HG02885 (cell line): ENCODE measurements around the gene TEX54.
A peak's percentile ranks its signal among the peaks of the same experiment; 100 is the strongest.
"Not testable (repeated sequence)": the region's sequence is repeated elsewhere in the genome, so short reads cannot be mapped to it uniquely, and the experiment has no call there.

ENCODE experiments used
- ATAC-seq: cut with Tn5 transposase; IDR thresholded peaks from one replicate; pipeline ENCODE4 v1.9.1; 2021; ENCODE audit warnings: mild to moderate bottlenecking; ENCODE audit not compliant: unreplicated experiment, poor library complexity

Gene TEX54

DNA sequence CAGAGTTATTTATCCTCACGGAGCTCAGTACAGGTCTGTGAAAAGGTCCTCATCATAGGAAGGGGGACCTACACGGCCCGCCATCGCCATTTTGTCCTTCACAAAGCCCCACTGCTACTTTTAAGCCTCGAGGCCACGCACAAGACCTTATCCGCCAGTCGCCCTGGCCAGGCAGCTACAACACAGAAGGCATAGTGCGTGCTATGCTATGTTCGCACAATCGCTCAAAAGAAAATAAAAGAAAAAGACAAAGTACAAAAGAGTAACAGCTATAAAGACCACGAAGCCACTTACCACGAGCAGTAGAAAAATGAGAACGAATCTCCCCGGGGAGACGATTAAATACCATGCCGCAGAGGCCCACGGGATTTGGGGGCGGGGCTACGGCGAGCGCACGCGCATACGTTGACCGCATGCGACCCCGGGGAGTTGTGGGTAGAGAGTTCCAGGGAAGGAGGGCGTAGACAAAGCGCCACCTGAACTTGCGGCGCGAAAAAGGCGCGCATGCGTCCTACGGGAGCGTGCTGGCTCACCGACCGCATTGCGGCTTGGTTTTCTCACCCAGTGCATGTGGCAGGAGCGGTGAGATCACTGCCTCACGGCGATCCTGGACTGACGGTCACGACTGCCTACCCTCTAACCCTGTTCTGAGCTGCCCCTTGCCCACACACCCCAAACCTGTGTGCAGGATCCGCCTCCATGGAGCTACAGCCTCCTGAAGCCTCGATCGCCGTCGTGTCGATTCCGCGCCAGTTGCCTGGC is 23.1 kb upstream of the TEX54 start:
- ATAC-seq: peak; percentile 88

DNA sequence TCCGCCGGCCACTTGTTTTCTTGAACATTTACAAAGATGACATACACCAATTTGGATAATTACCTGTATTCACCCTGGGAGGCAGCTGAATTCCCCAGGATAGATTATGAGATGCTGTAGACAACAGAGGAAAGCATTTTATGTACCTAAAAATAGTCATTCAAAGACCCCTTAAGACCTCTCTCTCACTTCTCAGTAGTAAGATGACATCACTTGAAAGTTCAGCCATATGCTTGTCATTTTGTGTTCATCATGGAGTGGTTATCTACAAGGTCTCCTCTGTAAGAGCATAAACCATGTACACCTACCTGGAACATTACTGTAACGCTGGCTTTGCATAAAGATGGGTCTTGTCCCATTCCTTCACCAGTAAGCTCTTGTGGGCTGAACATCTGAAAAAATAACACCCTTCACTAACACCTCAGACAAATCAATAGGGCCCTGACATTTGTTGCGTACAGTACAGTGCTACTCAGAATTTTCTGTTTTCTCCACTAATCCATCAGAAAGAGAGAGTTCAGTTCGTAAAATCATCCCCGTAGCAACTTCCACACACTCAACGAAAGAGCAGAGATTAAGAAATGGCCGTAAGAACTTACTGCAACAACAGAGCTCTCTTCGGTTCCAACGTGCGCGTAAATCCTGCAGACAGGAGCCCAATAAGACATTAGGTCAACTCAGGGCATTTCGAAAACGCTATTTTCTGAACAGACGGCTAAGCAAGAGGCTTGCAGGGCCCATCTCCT is 22.4 kb upstream of the TEX54 start:
- ATAC-seq: no peak

DNA sequence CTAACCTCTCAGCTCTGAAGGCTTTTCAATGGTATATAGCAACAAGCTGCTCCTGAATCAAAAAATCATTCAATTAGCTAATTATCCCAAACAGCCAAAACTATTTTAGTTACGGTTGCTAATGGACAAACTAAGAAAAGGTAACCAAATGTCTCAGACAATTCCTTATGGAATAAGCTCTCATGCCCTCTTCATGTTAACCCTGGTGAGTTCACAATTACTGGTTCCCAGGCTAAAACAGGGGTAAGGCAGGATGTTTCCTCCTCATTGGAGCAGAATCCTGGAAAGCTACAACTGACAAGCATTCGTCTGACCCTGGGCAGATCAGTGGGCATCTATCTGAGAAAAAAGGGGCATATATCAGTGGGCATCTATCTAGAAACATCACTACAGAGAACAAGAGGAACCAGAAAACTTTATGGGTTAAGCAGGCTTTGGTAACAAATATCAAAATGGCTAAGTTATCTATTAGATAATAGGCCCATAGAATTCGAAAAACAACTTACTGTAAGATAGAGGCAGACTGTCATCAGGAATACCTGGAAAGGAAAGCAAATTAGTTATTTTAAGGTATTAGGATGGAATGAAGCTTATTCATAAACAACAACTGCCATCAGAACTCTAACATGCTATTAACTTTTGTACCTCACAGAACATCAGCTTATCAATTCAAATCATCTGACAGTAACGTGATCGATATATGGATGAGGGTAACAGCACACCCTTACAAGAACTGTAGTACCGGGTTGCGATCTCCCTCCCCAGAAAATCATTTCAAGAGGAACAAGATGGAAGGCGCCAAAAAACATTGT is 21.6 kb upstream of the TEX54 start:
- no peak for ATAC-seq

DNA sequence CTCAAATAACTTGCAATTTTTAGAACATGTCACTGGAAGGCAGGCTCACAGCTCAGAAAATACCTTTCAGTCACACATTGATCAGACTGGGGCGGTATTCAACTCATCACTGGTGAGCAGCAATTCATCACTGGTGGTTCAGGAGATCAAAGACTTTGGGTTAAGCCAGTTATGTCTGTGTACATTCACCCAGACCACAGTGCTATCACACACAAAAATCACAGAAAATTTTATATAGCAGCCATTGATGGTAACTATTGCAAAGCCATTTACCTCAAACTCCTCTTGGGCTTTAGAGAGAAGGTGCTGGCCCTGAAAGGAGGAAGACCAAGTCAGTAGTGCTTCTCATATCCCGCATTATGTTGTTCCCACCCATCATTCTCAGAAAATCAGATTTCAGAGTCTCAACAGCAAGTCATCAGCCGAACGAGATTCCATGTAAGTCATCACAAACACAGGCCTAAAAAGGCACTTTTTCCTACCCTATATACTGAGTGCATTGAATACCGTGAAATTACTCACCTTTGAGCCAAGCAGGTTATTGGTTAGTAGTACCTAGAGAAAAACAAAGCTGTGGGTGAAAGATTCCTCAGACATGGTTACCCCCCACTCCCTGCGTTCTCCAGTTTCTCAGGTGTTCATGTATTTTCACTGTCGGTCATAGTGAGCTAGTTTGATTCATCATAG is 20.8 kb upstream of the TEX54 start:
- no peak for ATAC-seq

DNA sequence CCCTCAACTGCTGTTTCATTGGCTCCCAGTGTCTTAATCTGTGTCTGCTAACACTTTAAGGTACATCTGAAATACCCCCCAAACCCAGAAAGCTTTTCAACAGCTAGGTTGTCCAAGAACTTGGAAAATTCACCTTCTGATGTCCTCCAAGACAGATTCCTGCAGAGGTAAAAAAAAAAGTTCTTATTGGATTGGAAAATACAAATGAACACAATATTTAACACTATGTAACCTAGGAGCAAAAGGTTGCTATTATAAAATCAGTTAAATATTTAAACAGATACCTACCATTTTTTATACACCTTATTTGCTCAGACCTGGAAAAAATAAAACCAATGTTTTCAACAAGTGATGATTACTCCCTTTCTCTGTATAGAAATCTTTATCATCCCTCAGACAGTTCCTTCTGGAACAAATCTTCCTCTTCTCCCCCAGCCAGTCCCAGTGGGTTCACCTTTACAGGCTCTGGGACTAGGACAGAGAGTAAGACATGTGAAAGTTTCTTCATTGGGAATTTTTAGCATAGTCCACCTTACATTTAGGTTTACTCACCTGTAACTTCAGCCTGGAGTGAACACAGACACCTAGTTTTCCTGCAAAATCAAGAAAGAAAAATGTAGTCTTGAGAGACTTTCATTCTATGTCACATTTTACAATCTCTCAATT is 20.0 kb upstream of the TEX54 start:
- ATAC-seq: no peak

DNA sequence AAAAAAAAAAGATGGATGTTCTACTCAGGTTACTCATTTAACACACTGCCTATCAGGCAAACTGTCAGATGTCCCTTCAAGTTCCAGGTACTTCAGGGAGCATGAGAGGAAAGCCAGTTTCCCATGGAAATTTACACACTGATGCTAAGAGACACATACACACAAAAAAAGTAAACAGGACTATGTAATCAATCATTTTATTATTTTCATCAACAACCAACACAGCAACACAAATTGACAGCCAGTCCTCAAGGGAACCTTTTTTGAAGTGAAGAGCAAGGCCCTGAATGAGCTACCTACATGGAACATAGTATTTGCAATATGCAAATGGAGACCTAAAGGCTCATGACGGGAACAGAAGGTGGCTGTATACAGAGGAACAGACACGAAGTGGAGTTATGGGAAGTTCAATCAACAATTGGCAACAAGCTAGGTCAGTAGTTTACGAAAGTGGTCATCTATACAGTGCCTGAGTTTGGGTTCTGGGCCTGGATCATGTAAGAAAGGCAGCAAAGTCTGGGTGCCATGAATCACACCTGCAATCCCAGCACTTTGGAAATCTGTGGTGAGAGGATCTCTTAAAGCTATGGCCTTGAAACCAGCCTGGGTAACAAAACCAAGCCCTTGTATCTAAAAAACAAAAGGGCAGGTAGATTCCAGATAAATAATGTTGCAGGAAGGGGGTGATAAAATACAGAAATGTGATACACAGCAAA is 19.3 kb upstream of the TEX54 start:
- no peak for ATAC-seq

DNA sequence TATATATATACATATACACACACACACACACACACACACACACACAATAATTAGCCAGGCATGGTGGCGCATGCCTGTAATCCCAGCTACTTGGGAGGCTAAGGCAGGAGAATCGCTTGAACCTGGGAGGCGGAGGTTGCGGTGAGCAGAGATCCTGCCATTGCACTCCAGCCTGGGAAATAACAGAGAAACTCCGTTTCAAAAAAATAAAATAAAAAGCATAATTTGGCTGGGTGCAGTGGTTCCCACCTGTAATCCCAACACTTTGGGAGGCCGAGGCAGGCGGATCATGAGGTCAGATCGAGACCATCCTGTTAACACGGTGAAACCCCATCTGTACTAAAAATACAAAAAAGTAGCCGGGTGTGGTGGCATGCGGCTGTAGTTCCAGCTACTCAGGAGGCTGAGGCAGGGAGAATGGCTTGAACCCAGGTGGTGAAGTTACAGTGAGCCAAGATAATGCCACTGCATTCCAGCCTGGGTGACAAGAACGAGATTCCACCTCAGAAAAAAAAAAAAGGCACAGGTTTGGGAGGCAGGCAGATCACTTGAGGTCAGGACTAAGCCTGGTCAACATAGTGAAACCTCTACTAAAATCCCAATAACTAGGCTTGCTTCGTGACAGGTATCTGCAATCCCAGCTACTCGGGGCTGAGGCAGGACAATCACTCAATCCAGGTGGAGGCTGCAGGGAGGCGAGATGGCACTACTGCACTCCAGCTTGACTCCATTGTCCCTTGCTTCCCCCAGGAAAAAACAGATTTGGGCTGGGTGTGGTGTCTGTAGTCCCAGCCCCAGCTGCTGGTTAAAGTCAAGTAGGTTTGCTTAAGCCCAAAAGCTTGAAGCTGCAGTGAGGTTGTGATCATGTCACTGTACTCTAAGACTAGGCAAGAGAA is 18.5 kb upstream of the TEX54 start:
- no peak for ATAC-seq

DNA sequence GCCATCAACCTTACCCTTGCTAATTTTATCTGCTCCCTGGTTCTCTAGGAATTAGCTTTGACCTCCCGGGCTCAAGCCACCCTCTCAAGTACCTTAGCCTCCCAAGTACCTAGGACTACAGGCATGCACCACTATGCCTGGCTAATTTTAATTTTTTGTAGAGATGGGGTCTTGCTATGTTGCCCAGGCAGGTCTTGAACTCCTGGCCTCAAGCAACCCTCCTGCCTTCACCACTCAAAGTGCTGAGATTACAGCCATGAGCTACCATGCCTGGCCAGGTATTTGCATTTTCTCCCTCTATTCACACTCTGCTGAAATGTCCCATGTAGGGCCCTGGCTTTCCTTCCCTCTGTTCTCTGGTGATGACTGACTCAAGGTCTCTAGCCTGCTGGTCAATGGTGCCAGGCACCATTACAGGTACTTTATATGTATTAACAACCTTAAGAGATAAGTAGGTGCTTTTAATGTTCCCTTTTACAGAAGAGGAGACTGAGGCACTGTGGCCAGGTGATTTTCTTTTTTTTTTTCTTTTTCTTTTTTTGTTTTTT is 15.2 kb upstream of the TEX54 start:
- no peak for ATAC-seq

DNA sequence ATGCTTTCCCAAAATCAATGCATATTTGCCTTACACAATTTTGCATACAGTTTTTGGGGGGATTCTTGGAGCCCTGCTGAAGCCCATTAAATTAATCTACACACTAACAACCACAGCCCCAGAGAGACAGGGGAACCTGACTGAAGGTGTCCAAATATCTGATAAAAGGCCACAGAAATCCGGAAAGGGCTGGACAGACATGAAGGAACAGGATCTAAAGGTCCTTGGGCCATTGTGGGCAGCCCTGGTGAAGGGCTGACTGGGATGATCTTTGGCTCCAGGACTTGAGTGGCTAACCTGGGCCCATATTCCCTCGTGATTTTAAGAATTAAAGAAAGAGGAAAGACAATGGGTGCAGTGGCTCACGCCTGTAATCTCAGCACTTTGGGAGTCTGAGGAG is 13.5 kb upstream of the TEX54 start:
- no peak for ATAC-seq

DNA sequence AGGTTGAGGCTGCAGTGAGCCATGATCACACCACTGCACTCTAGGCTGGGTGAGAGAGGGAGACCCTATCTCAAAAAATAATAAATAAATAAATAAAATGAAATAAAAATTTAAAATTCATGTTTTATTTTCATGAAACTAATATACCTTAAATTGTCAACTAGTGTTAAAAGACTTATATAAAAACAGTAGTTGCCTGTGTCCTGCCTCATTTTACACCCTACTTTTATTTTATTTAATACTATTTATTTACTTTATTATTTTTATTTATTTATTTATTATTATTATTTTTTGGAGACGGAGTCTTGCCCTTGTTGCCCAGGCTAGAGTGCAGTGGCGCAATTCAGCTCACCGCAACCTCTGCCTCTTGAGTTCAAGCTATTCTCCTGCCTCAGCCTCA is 11.5 kb upstream of the TEX54 start:
- ATAC-seq: no peak

DNA sequence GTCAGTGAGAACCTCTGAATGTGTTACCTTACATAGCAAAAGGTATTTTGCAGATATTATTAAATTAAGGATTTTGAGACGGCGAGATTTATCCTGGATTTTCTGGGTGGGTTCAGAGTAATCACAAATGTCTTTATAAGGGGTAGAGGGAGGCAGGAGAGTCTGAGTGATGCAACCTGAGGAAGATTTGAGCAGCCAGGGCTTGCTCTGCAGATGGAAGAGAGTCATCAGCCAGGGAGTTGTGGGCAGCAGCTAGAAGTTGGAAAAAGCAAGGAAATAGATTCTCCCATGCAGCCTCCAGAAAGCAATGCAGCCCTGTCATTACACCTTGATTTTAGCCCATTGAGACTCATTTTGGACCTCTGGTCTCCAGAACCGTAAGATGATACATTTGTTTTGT is 10.8 kb upstream of the TEX54 start:
- no peak for ATAC-seq

DNA sequence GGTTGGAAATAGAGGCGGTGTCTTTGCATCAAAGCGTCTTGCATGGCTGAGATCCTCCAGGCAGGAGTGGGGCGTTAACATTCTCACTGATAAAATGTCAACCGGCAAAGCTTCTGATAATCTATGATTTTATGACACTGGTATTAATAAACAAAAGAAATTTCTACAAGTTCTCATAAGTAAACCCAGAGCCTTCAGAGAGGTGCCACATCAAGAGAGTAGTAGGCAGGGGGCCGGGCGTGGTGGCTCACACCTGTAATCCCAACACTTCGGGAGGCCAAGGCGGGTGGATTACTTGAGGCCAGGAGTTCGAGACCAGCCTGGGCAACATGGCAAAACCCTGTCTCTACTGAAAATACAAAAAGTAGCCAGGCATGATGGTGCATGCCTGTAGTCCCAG is 10.2 kb upstream of the TEX54 start:
- ATAC-seq: not testable (repeated sequence)

DNA sequence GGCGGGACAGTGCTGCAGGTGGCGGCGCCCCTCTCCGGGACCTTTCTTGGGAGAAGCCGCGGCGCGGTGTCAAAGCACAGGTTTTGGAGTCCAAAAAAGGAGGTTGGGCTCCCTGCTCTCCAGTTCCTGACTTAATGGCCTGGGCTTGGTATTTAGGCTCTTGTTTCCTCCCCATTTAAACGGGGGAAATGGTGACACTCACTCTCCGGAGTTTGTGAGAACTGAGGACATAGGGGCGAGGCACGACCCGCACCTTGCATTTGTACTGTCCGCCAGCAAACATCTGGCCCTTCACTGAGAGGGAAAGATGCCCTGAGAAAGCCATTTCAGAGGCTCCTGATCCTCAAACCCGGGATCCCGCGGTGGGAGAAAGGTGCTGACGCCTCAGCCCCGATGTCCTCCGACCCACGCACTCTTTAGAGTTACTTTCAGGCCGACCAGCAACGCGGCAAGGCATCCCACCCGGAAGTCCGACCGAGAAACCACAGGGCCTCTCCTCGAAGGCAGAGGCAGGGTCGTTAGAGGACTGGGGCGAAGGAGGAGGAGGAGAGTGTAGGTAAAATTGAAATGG is 9.6 kb upstream of the TEX54 start:
- ATAC-seq: no peak

DNA sequence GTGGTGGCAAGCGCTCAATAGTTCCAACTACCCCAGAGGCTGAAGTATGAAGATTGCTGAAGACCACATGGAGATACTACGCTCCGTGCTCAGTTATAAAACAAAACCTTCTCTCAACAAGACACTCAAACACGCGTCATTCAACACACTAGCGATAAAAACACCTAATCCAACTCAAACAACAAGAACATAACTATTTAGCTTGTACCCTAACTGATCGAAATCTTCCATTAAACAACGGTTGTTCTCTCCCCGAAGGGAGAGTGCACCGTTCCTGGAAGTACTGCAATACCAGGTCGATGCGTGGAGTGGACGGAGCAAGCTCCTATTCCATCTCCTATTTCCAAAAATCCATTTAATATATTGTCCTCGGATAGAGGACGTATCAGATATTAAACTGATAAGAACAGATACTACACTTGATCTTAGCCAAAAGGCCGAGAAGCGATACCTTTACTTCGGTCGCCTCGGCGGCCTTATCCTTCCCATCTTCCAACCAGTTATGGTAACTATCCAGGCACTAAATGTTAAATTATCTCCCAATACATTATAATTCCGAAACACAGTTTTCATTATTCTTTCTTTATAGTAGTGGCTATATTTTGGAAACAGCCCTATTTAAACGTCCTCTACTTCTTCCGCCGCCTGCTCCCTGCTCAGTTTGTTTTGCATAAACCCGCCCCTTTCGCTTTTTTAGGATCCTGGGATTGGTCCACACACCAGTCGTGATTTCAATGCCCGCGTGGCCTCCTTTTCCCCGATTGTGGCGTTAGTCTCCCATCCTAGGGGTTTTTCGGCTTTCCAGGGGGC is 8.9 kb upstream of the TEX54 start:
- peak; percentile 50 for ATAC-seq

DNA sequence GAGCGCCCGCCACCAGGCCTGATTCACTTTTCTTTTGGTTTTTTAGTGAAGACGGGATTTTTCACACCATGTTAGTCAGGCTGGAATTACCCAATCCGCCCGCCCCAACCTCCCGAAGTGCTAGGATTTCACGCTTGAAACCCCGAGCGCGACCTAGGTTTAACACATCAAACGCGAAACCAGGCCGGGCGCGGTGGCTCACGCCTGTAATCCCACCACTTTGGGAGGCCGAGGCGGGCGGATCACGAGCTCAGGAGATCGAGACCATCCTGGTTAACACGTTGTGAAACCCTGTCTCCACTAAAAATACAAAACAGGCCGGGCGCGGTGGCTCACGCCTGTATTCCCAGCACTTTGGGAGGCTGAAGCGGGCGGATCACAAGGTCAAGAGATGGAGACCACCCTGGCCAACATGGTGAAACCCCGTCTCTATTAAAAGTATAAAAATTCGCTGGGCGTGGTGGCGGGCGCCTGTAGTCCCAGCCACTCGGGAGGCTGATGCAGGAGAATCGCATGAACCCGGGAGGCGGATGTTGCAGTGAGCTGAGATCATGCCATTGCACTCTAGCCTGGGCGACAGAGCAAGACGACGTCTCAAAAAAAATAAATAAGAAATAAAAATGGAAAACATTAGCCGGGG is 8.2 kb upstream of the TEX54 start:
- not testable (repeated sequence) for ATAC-seq
